ENCODE results near the gene ENOX2.
A peak's percentile ranks its signal among the peaks of the same experiment; 100 is the strongest.

Gene ENOX2

DNA sequence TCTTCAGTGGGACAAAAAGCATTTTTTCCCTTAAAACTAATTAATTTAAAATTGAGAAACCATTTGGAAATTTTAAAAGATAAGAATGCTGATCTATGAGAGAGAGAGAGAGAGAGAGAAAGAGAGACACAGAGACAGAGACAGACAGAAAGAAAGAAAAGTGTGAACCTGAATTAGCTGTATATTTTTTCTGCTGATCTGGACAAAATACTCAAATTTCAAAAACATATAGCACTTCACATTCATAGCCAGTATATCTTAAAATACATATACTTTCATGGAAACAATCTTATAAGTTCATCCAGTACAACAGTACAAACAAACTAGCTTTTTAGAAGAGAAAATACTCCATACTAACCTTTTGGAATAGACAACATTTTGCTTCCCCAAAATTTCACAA is 18.4 kb downstream of the ENOX2 start:
- Histone ChIP-seq H3K23ac (ENCODE audit: low read length in 2 of 2) (no peak overlapping the region), H3K4me2 (ENCODE audit: low read length, poor library complexity, severe bottlenecking) (no peak overlapping the region), H2BK5ac (ENCODE audit: low read depth, low read length, poor library complexity, severe bottlenecking) (no peak overlapping the region), H3K18ac (ENCODE audit: low read depth in 1 of 2, low read length in 2 of 2) (no peak overlapping the region), H2BK12ac (ENCODE audit: low read length in 2 of 2) (no peak overlapping the region), H3K27ac (ENCODE audit: low read length, poor library complexity, severe bottlenecking) (no peak overlapping the region), H3K14ac (ENCODE audit: low read length in 2 of 2) (no peak overlapping the region), H4K8ac (ENCODE audit: low read length) (no peak overlapping the region), H3K36me3 (ENCODE audit: control insufficient read depth in 1 of 2, insufficient read depth in 2 of 2, low read depth in 1 of 2, low read length in 2 of 2) (no peaks in the 10 kb centered on the region), H3K4me1 (ENCODE audit: control insufficient read depth, insufficient read depth, low read depth, low read length) (no peaks in the 10 kb centered on the region), H2BK120ac (ENCODE audit: low read depth, low read length) (no peak overlapping the region), H2AK5ac (ENCODE audit: low read length, severe bottlenecking) (no peak overlapping the region), H3K9me3 (ENCODE audit: control insufficient read depth, low read length) (no peaks in the 10 kb centered on the region), H3K4me3 (ENCODE audit: insufficient read depth in 1 of 2, low read depth in 1 of 2, low read length in 2 of 2) (no peak overlapping the region), H3K79me1 (replicated peaks; ENCODE audit: low read length, poor library complexity, severe bottlenecking) (peaks cover 1% of the 10 kb centered on the region), H3K27me3 (ENCODE audit: control insufficient read depth in 1 of 2, insufficient read depth in 1 of 2, low read length in 2 of 2) (peaks cover 0 to 7% of the 10 kb centered on the region in 2 experiments), H2AFZ (ENCODE audit: low read depth, low read length) (no peak overlapping the region), H3K4ac (ENCODE audit: low read depth in 1 of 2, low read length in 2 of 2) (no peak overlapping the region), H4K91ac (ENCODE audit: low read length) (no peak overlapping the region), H3K9ac (ENCODE audit: low read length) (no peak overlapping the region), H2BK15ac (ENCODE audit: low read depth, poor library complexity, severe bottlenecking) (no peak overlapping the region)
- no peak for DNase-seq

DNA sequence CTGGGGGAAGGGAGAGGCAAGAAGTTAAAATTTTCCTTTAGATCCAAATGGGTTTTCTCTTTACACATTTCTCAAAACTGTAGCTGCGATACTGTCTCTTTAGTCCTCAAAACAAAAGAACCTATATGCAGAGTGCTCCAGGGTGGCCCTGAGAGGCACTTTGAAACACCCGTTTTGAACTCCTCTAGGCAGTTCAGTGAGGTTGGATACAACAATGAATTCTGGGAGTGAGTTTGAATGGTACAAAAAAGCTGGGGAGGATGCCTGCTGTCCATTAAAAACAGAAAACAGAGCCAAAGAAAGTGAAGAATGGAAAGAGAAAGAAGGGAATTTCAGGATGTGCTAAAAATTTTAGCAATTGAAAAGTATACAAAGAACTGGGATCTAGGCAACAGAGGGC is 23.1 kb downstream of the ENOX2 start:
- H3K18ac ChIP-seq (ENCODE audit: low read depth in 1 of 2, low read length in 2 of 2), result no peak overlapping the region
- no peak overlapping the region for H2BK15ac ChIP-seq (ENCODE audit: low read depth, poor library complexity, severe bottlenecking)
- H3K23ac ChIP-seq (ENCODE audit: low read length in 2 of 2), result no peak overlapping the region
- H4K8ac ChIP-seq (ENCODE audit: low read length), result no peak overlapping the region
- no peak overlapping the region for H2BK5ac ChIP-seq (ENCODE audit: low read depth, low read length, poor library complexity, severe bottlenecking)
- H3K36me3 ChIP-seq (ENCODE audit: control insufficient read depth in 1 of 2, insufficient read depth in 2 of 2, low read depth in 1 of 2, low read length in 2 of 2), result no peaks in the 10 kb centered on the region
- peaks cover 2% of the 10 kb centered on the region for H3K79me1 ChIP-seq (replicated peaks; ENCODE audit: low read length, poor library complexity, severe bottlenecking)
- WGBS, result 73% methylated on average over 1 of the region's 2 CpGs
- H2BK120ac ChIP-seq (ENCODE audit: low read depth, low read length), result no peak overlapping the region
- no peaks in the 10 kb centered on the region for H3K4me1 ChIP-seq (ENCODE audit: control insufficient read depth, insufficient read depth, low read depth, low read length)
- no peak for DNase-seq
- no peak overlapping the region for H3K4me2 ChIP-seq (ENCODE audit: low read length, poor library complexity, severe bottlenecking)
- no peak overlapping the region for H2AFZ ChIP-seq (ENCODE audit: low read depth, low read length)
- H2BK12ac ChIP-seq (ENCODE audit: low read length in 2 of 2), result no peak overlapping the region
- no peak overlapping the region for H3K4me3 ChIP-seq (ENCODE audit: insufficient read depth in 1 of 2, low read depth in 1 of 2, low read length in 2 of 2)
- no peak overlapping the region for H3K9ac ChIP-seq (ENCODE audit: low read length)
- H3K27me3 ChIP-seq (ENCODE audit: control insufficient read depth in 1 of 2, insufficient read depth in 1 of 2, low read length in 2 of 2), result peaks cover 0 to 4% of the 10 kb centered on the region in 2 experiments
- peaks cover 3% of the 10 kb centered on the region for H3K9me3 ChIP-seq (ENCODE audit: control insufficient read depth, low read length)
- no peak overlapping the region for H3K14ac ChIP-seq (ENCODE audit: low read length in 2 of 2)
- H3K27ac ChIP-seq (ENCODE audit: low read length, poor library complexity, severe bottlenecking), result peak overlapping the region; percentile 19
- no peak overlapping the region for H2AK5ac ChIP-seq (ENCODE audit: low read length, severe bottlenecking)
- no peak overlapping the region for H3K4ac ChIP-seq (ENCODE audit: low read depth in 1 of 2, low read length in 2 of 2)
- no peak overlapping the region for H4K91ac ChIP-seq (ENCODE audit: low read length)

DNA sequence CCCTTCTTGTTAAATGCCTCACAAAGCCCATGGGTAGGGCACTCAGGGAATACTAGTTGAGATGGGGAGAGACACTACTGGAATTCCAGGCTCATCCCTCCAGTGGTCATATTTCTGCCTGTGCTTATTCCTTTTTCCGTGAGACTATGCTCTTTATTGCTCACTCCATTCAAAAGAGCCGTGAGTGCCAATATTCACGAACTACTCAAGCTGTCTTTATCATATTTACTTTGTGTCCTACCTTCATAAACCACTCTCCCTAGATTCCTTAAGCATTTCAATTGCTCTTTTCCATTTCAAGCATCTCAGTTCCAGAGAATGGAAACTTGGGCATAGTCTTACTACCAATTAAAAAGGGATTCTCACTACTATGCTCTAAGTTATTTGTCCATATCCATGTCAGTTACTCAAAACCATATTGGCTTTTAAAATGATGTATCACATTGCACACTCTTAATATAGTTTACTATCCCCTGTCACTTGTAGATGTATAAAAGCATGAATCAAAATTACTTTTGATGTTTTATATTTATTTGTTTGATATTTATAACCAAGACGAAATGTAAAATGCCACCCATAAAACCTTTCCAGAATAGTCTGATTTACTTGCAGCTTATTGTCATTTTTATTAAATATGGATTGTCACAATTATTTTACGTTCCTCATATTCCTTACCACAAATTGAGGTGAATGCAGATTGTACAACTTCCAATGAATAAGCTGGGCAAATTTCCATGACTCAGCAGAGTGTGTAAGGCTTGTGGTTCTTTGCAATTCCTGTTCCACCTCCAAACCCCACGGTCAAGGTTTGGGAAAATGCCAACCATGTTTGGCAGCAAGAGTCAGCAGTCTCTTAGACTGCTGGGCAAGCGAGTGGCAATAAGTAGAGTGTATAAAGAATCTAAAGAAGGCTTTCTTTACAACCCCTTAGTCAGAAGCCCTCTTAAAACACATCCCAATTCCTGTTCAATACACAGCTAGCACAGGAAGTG is 24.4 kb downstream of the ENOX2 start:
- Histone ChIP-seq H2BK12ac (ENCODE audit: low read length in 2 of 2) (no peak overlapping the region), H3K23ac (ENCODE audit: low read length in 2 of 2) (no peak overlapping the region), H3K27ac (ENCODE audit: low read length, poor library complexity, severe bottlenecking) (peak overlapping the region; percentile 83), H4K91ac (ENCODE audit: low read length) (no peak overlapping the region), H3K18ac (ENCODE audit: low read depth in 1 of 2, low read length in 2 of 2) (no peak overlapping the region), H2AFZ (ENCODE audit: low read depth, low read length) (no peak overlapping the region), H4K8ac (ENCODE audit: low read length) (no peak overlapping the region), H3K79me1 (replicated peaks; ENCODE audit: low read length, poor library complexity, severe bottlenecking) (peaks cover 2% of the 10 kb centered on the region), H3K4me1 (ENCODE audit: control insufficient read depth, insufficient read depth, low read depth, low read length) (no peaks in the 10 kb centered on the region), H3K4ac (ENCODE audit: low read depth in 1 of 2, low read length in 2 of 2) (no peak overlapping the region), H3K9me3 (ENCODE audit: control insufficient read depth, low read length) (peaks cover 3% of the 10 kb centered on the region), H2AK5ac (ENCODE audit: low read length, severe bottlenecking) (no peak overlapping the region), H3K9ac (ENCODE audit: low read length) (no peak overlapping the region), H3K14ac (ENCODE audit: low read length in 2 of 2) (no peak overlapping the region), H3K4me2 (ENCODE audit: low read length, poor library complexity, severe bottlenecking) (no peak overlapping the region), H3K4me3 (ENCODE audit: insufficient read depth in 1 of 2, low read depth in 1 of 2, low read length in 2 of 2) (no peak overlapping the region), H3K27me3 (ENCODE audit: control insufficient read depth in 1 of 2, insufficient read depth in 1 of 2, low read length in 2 of 2) (peaks cover 0 to 4% of the 10 kb centered on the region in 2 experiments), H2BK15ac (ENCODE audit: low read depth, poor library complexity, severe bottlenecking) (no peak overlapping the region), H3K36me3 (ENCODE audit: control insufficient read depth in 1 of 2, insufficient read depth in 2 of 2, low read depth in 1 of 2, low read length in 2 of 2) (no peaks in the 10 kb centered on the region), H2BK5ac (ENCODE audit: low read depth, low read length, poor library complexity, severe bottlenecking) (no peak overlapping the region), H2BK120ac (ENCODE audit: low read depth, low read length) (no peak overlapping the region)
- peak; percentile 70 for DNase-seq
- WGBS, result 99% methylated on average over 3 of the region's 7 CpGs

DNA sequence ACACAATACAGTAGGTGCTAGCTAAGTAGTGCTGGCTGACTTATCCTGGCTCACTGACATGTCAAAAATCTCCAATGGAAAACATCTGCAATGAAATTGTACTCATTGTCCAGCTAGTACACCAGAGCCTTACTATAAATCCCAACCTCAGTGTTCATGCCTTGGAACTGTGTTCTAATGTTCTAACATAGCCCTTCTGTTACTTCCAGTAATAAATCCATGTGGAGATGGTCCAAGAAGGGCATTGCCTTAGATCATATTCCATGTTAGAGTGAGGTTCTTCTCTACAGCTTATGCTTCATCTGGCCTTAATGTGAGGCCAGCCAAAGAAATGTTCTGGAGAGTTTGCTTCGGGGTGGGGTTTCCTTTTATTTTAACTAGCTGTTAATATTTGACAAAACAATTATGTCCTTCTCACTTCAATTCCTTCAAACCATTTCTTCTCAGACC is 25.1 kb downstream of the ENOX2 start:
- Histone ChIP-seq H3K27me3 (ENCODE audit: control insufficient read depth in 1 of 2, insufficient read depth in 1 of 2, low read length in 2 of 2) (peaks cover 0 to 4% of the 10 kb centered on the region in 2 experiments), H3K23ac (ENCODE audit: low read length in 2 of 2) (no peak overlapping the region), H3K4ac (ENCODE audit: low read depth in 1 of 2, low read length in 2 of 2) (no peak overlapping the region), H2BK120ac (ENCODE audit: low read depth, low read length) (no peak overlapping the region), H3K9ac (ENCODE audit: low read length) (no peak overlapping the region), H3K4me3 (ENCODE audit: insufficient read depth in 1 of 2, low read depth in 1 of 2, low read length in 2 of 2) (no peak overlapping the region), H3K36me3 (ENCODE audit: control insufficient read depth in 1 of 2, insufficient read depth in 2 of 2, low read depth in 1 of 2, low read length in 2 of 2) (no peaks in the 10 kb centered on the region), H4K91ac (ENCODE audit: low read length) (no peak overlapping the region), H3K14ac (ENCODE audit: low read length in 2 of 2) (no peak overlapping the region), H3K9me3 (ENCODE audit: control insufficient read depth, low read length) (peaks cover 3% of the 10 kb centered on the region), H3K4me1 (ENCODE audit: control insufficient read depth, insufficient read depth, low read depth, low read length) (no peaks in the 10 kb centered on the region), H2BK12ac (ENCODE audit: low read length in 2 of 2) (no peak overlapping the region), H3K27ac (ENCODE audit: low read length, poor library complexity, severe bottlenecking) (peak overlapping the region; percentile 82), H3K79me1 (replicated peaks; ENCODE audit: low read length, poor library complexity, severe bottlenecking) (peaks cover 2% of the 10 kb centered on the region), H3K4me2 (ENCODE audit: low read length, poor library complexity, severe bottlenecking) (no peak overlapping the region), H2BK15ac (ENCODE audit: low read depth, poor library complexity, severe bottlenecking) (no peak overlapping the region), H4K8ac (ENCODE audit: low read length) (no peak overlapping the region), H3K18ac (ENCODE audit: low read depth in 1 of 2, low read length in 2 of 2) (no peak overlapping the region), H2BK5ac (ENCODE audit: low read depth, low read length, poor library complexity, severe bottlenecking) (peak overlapping the region; percentile 44), H2AFZ (ENCODE audit: low read depth, low read length) (no peak overlapping the region), H2AK5ac (ENCODE audit: low read length, severe bottlenecking) (peak overlapping the region; percentile 42)
- no CpG with 5 or more reads among the region's 1 CpG for WGBS
- DNase-seq, result no peak

Measured in mesenchymal stem cell (in vitro differentiated cells and primary cell).